CMK (cell line): Measurements from ENCODE around the gene RSBN1L.
"Not testable (repeated sequence)": the region's sequence is repeated elsewhere in the genome, so short reads cannot be mapped to it uniquely, and the experiment has no call there.

Experiments
- DNase-seq: peaks from one replicate; pipeline ENCODE4 v3.0.0-alpha.2; 2010; ENCODE audit warnings: low read depth

Gene RSBN1L

DNA sequence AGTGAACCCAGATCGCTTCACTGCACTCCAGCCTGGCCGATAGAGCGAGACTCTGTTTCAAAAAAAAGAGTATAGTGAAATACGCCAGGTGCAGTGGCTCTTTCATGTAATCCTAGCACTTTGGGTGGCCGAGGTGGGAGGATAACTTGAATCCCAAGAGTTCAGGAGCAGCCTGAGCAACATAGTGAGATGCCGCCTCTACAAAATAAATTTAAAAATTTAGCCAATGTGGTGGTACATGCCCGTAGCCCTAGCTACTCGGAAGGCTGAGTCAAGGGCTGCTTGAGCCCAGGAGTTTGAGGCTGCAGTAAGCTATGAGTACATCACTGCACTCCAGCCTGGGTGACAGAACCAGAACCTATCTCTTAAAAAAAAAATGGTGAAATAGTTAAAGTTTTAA, 74.1 kb downstream of the RSBN1L start:
- DNase-seq = no peak

DNA sequence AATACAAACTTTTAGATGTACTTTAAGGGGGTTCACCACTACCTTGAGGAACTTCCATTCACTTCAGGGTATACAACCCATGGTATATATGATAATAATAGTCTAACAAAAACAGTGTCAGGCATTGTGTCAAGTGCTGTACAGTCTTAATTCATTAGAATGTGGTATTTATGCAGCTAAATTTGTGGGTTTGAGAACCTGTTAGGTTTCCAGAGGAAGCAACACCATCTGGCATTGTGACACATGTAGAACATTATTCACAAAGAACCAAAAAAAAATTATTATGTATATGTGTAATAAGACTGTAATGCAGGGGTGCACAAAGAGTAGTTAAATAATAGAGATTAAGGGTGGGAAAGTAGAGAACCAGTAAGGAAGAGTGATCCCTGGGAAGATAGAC, 75.6 kb downstream of the RSBN1L start:
- no peak for DNase-seq

DNA sequence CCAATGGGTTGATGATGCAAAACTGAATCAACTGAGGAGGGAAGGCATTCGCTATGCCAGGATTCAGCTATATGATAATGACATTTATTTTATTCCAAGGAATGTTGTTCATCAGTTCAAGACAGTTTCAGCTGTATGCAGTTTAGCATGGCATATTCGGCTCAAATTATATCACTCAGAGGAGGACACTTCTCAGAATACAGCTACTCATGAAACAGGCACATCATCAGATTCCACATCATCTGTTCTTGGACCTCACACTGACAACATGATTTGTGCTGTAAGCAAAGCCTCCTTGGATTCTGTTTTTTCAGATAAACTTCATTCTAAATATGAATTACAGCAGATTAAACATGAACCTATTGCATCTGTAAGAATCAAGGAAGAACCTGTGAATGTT, 82.3 kb downstream of the RSBN1L start:
- DNase-seq = no peak

DNA sequence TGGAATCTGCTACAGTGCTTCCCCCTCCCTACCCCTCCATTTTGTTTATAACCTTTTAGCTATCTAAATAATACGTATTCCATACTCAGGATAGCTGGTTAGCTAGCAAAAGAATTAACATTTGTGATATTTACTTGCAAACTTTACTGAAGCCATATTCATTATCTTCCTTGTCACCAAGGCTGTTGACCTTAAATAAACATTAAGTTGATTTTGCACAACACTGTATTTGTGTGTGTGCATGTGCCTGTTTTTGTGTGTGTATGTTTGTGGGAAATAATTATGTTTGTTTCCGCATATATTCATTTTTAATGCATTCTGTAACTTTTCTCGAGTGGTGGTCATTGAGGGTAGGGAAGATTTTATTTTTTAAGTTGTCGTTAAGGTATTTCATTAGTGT, 86.1 kb downstream of the RSBN1L start:
- no peak for DNase-seq

DNA sequence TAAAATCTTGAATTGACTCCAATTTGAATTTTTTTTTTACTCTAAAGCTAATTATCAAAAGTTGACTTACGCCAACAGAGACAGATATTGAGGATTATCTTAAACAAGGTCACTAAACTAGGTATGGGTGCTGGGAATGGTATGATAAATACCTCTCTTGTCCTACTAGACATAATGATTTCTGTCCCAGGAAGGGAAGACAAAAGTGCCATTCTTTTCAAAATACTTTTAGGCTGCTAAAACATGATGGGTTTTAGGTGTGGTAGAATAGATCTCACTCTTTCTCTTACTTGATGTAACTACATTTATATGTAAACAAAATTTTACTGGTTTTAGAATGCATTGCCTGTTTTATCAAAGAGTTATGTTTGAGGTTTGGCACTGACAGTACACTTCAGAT, 86.9 kb downstream of the RSBN1L start:
- no peak for DNase-seq

DNA sequence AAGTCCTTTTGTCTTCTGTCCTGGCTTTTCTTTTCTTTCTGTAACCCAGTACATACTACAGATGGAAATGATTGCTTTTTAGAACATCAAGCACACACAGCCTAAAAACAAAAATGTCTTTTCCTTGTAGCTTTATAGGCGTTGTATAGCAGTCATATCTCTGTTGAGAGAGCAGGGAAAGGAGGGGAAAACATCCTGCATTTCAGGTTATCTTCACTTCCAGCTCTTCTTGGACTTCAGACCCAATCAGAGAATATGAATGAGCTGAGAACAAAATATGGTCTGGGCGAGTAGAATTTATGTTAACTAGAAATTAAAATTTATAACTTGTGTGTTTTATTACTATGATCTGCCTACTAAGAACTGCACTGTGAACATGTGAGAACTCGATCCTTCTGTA, 87.3 kb downstream of the RSBN1L start:
- DNase-seq = no peak

DNA sequence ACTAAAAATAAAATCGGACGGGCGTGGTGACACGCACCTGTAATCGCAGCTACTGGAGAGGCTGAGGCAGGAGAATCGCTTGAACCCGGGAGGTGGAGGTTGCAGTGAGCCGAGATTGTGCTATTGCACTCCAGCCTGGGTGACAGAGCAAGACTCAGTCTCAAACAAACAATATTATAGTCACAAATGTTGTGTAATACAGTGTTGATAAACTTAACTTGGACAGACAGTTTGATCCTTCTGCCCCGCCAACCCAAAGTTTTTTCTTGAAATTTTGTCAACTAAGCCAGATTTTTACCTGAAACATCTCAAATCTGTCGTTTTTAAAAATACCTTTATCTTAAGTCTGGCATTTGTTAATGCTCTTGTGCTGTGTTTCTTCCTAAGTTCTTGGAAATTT, 88.2 kb downstream of the RSBN1L start:
- not testable (repeated sequence) for DNase-seq

DNA sequence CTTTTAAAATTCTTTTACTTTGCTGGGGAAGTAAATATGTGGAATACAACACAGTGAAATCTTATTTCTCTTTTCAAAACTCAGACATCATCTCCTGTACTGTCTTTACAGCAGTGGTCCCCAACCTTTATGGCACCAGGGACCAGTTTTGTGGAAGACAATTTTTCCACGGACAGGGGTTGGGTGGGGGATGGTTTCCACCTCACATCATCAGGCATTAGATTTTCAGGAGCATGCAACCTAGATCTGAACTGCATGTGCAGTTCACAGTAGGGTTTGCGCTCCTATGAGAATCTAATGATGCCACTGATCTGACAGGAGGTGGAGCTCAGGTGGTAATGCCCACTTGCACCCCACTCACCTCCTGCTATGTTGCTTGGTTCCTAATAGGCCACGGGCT, 89.8 kb downstream of the RSBN1L start:
- no peak for DNase-seq

DNA sequence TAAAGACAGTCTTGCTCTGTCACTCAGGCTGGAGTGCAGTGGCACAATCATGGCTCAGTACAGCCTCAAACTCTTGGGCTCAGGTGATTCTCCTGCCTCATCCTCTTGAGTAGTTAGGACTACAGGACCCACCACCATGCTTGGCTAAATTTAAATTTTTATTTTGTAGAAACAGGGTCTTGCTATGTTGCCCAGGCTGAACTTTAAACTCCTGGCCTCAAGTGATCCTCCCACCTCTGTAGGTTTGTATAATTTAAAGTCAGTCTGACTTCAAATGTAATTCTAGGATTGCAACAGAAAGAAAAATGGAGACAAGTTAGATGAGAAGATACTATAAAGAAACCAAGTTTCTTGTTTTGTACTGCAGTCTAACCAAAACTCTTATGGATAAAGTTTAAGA, 90.5 kb downstream of the RSBN1L start:
- no peak for DNase-seq

DNA sequence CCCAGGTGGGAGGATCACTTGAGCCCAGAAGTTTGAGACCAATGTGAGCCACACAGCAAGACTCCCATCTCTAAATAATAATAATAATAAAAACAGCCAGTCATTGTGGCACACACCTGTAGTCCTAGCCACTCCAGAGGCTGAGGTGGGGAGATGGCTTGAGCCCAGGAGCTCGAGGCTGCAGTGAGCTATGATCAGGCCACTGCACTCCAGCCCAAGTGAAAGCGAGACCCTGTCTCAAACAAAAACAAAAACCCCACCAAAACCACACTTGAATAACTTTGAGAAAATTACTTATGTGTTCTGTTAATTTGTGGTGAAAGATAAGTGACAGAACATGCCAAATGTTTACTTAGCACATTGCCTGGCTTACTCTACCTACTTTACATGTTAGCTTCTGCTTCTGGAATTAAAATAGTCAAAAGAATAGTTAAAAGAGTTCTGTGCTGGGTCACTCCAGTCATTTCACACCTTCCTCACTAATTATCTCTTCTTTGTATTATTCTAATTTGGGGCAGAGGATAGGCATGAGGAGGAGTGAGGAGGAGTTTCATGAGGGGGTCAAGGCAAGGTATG, 92.2 kb downstream of the RSBN1L start:
- DNase-seq = no peak

DNA sequence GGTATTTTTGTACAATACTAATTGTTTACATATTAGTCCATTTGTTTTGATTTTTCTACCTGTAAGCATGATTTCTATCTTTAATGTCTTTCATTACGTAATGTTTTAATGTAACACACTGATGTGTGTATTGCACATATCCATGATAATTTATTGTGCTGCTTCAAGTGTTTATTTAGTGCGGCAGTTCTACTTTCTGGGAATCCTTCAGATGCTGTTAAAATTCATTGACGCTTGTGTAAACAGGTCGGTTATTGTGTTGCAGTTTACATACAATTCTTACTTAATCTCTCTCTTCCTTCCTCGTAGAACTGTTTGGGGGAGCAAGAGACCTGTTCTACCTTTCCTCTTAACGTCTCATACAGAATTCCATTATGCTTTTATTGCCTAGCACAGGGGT, 95.1 kb downstream of the RSBN1L start:
- DNase-seq = no peak

DNA sequence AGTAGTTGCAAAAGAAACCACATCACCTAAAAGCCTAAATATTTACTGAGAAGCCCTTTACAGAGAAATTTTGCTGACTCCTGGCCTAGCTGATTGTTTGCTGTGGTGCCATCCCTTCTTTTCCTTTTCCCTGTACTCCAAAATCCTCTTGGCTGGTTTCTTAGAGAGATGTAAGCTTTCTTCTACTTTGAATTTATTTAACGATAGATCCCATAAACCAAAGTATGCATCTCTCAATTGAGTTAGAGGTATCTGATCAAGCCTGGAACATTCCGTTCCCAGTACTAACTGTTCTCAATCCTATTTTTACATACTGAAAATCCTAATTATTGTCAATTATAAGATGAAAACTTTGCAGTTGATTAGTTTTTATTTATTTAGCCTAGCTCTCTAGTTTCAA, 95.7 kb downstream of the RSBN1L start:
- no peak for DNase-seq

DNA sequence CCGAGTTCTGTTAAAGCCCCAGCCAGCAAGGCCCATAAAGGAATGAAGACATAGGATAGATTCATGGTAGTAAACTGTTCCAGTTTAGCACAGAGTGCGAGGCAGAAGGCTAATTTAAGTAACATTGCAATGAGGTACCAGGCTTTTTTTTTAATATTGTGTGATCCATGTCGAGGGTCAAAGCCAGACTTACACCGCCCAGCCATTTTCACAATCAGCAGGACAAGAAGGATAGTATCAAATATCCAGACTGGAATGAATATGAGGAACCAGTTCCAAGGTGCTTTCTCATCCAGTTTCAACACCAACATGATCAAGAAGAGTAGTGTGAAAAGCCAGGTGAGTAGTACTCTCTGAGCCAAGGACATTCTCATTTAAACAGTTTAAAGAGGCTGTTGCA, 97.7 kb downstream of the RSBN1L start:
- DNase-seq = no peak

DNA sequence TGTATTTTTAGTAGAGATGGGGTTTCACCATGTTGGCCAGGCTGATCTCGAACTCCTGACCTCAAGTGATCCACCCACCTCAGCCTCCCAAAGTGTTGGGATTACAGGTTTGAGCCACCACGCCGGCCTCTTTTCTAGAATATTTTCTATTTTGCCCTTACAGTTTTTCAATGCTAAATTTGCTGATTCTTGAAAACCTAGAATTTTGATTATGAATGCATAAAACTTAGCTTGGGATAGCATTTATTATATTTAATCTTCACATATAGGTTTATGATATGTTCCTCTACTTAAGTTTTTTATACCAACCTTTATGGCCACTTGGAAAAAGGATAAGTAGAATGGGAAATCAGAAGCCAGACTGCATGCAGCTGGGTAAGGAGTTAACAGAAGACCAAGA, 99.8 kb downstream of the RSBN1L start:
- no peak for DNase-seq

DNA sequence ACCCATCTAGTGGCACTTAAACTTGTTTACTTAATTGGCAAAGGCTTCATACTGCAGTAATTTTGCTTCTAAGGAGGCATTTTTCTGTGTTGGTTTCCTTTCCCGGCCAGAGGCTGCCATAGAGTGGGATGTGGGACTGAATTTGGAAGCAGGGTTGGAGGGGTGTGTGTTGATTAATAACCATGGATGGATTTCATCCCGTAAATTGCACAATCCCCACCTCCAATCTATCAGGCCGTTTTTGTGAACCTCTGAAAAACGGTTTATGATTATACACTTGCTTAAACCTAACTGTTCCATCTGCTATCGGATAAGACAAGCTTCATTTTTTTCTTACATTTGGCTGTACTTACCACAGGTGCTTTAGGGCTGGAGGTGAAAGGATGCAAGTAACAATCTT, 100.7 kb downstream of the RSBN1L start:
- DNase-seq = no peak

DNA sequence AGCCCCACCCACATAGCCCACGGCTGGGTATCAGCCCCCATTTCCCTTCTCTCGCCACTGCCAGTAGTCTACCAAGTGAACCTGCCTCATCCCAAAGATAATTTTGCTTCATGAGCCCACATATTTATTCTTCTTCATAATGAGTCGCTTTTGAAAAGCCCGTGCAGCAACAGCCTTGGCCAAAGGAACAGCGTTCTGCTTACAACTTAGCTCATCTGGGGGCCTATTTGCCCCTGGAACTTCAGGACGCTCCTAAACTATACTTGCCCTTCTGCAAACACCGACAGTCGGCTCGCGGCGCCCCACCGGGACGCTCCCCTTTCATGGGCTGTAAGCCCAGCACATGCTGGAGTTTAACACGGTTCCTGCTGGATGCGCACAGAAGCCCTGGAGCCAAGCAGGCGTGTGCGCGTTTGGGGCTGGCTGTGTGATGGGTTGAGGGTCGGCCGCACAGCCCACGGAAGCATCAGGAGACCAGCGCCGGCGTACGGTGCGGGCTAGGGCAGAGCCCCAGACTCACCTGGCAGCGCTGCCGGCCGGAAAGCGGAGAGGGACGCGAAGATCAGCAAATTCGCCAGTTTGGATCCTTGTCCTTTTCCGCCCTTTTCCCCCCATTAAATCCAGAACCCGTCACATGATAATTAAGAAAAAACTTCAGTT, 101.6 kb downstream of the RSBN1L start:
- DNase-seq = no peak

DNA sequence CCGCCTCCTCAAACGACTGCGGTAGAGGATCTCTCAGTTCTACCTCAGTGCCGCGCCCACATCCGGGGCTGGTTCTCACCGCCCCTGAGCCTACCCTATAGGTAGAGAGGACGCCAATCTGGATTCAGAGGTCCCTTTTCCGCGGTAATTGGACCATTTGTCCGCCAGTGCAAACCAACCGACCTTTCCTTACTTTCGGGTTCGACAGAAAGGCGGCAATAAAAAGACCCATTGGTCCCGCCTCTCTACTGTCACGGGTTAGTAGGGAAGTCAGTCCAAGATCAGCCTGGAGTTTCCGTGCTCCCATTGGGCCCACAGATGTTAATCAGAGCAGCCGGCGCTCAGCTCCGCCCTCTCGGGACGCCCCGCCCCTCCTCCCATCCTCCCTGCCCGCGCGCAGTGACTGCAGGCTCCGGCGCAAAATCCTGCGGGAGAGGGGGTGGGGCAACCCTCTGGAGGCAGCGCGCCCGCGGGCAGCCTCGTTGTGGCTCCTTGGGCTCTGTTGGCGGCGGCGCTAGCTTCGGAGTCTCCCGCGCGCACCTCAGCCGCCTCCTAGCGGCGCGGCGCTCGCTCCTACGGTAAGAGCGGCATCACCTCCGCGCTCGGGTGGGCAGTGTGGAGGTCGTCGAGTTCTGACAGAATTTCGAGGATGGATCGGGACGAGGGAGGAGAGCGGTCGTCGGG, 102.3 kb downstream of the RSBN1L start, which contains the start of the genes PHTF2 and TMEM60:
Gene PHTF2, plus strand, starts transcription at position 380 of the 684 bp plus-strand sequence.
Gene TMEM60, minus strand, starts transcription at position 41 of the 684 bp plus-strand sequence. CDS start 4,061 bp downstream, outside the sequence.
- peak; percentile 97 for DNase-seq

DNA sequence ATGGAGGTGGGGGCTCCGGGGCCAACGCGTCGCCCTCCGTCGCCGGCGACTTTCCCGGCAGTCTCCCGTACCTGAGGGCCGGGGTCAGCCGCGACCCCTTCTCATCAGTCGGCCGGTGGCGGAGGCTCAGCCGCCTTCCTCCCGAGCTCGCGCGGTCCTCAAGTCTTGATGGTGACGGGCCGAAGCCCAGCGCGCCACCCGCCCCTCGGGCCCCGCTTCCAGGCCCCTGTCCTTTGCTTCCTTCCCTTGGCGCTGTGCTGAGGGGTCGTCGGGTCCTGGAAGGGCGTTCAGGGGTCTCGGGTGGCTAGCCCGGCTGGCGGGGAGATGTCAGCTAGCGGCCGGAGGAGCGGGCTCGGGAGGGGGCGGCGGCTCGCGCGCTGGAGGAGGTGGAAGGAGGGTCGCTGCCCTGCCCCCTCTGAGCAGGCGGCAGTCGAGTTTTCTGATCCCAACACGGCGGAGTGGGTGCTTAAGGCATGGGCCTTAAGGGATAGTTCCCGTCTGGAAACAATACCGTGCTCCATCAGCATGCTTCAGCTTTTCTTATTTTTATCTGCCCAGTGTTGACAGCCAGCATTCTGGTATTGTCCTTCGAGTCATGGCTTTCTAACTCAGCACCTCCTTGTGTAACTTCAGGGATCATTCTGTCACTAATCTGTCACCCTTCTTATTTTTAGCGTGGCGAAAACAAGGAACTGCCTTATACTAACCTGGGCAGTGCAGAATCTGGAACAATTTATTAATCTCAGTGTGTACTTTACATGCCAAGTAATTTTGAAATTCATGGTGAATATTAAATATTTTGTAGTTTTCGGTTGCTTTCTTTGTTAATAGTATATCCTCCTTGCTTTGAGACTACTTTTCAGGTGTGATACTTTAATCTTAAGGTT, 103.1 kb downstream of the RSBN1L start:
- DNase-seq = no peak

DNA sequence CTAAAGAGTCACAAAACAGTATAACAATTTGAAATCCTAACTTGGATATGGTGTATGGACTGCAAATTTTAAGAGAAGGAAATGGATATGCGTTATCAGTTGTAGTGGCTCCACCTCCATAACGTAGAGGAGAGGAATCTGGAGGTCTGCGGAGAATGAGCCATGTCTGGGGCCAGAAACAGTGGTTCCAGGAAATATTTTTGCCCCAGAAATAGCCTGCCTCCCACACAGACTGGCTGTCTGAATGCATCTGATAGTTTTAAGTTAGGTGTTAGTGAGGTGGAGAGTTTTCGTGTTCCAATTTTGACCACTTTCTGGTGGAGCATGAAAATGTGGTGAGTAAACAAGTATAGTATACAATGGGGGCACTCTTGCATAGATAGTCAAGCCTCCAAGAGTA, 103.9 kb downstream of the RSBN1L start:
- peak; percentile 48 for DNase-seq

DNA sequence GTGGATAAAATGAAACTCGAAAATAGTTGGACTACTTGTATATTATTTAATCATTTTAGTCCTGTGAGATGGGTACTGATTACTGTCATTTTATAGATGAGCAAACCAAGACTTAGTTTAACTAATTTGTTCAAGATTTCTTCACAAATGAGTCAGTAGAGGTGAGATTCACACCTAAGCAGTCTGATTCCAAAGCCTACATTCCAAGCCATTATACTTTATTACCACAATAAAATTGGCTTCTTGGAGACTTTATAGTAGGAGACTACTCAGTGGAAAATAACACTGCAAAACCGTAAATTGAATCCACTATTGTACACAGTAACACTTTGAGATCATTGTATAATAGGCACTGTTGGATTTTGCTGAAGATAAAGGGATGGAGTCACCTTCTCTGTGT, 104.5 kb downstream of the RSBN1L start:
- no peak for DNase-seq

DNA sequence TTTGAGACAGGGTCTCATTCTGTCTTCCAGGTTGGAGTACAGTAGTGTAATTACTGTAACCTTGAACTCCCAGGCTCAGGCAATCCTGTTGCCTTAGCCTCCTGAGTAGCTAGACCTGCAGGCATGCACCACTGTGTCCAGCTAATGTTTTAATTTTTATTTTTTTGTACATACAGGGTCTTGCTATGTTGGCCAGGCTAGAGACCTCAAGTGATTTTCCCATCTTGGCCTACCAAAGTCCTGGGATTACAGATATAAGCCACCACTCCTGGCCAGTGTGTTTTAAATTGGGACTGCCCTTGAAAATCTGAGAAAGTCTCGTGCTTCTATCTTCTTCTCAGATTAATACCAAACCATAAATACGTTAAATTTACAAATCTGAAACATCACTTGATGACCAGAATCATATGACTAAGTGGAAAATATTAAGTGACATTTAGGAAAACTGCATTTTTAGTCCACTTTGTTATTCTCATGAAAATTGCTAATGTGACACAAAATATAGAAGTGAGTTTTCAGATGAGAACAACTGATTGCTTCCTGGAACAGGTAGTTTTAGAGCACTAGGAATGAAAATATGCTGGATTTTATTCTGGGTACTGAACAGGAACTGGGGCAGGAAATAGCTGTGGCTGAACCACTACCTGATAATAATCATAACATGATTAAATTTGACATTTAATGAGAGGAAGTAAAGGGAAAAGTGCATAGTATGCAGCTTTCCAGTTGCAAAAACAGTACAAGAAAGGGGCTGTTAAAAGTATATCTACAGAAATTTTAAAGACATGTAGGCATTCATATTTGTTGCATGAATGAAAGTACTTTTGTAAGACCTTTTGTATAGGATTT, 106.5 kb downstream of the RSBN1L start:
- DNase-seq = no peak

DNA sequence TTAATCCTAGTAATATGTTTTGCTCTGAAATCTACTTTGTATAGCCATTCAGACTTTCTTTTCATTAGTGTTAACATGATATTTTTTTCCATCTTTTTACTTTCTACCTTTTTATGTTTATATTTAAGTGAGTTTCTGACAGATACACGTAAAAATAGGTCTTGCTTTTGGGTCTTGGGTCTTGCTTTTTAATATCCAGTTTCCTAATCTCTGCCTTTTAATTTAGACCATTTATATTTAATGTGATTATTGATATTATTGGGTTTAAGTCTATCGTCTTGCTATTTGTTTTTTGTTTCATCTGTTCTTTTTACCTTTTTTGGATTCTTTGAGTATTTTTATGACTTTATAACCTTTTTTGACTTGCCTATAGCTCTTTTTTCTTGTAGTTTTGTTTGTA, 110.2 kb downstream of the RSBN1L start:
- no peak for DNase-seq
